NCI-H510A (cell line): ENCODE measurements around the gene SETSIP.
"Not testable (repeated sequence)": the region's sequence is repeated elsewhere in the genome, so short reads cannot be mapped to it uniquely, and the experiment has no call there.

Experiments
- DNase-seq: peaks from one replicate; lab custom pipeline; 2025; lab: John Stamatoyannopoulos, UW

Gene SETSIP

DNA sequence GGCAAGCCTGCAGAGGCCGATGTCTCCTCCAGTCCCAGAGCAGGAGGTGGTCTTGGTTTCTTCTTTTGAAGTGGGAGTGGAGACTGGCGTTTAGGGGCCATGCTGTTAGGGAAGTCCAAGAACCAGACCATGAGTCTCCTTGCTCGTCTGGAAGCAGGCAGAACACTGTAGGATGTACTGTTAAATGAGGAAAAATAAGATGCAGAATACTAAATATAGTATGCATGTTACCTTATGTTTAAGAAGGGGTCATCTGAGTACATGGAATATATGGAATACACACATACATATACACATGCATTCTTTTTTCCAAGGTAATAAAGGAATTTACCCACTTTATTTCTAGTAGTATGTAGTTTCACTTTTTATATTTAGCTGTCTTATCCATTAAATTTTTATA is at the start of gene SETSIP:
Gene SETSIP (minus strand): TSS at position 101 of the 400 bp plus-strand sequence. CDS start 0 bp downstream, at position 101.
- DNase-seq, result no peak

DNA sequence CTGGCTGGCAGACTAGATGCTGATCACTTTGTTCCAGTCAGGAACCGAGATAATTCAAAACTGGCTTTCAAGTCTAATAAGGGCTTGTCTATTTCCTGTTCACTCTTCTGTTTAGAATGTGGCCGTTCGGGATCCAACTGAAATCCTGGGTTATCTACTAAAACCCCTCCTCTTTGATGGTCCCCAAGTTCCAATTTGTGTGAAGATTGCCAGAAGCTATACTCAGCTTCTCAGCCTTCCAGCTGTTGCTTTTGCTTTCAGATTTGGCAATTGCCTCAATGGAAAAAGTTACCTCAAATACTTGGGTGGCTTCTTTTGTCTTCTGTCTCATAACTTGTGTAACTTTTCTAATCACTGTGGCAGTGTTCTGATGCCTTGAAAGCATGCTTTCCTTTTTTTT is 48.7 kb upstream of the SETSIP start:
- DNase-seq, result no peak

DNA sequence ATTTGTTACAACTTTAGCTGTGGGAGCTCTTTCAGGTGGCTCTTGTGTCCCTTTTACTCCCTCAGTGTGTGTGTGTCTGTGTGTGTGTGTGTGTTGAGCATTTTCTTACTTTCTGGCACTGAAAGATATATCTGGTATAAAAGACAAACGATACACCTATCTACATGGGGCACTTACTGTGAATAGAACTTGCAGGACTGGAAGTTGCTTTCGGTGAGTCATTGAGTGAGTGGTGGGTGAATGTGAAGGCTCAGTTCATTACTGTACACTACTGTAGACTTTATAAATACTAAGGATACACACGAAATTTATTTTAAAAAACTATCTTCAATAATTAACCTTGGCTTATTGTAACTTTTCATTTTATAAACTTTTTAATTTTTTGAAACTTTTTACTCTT is 43.6 kb upstream of the SETSIP start:
- no peak for DNase-seq

- DNase-seq, result no peak
These were observed 42.3 kb upstream of the SETSIP start for GRCh38 chr1:92117526-92117925.

DNA sequence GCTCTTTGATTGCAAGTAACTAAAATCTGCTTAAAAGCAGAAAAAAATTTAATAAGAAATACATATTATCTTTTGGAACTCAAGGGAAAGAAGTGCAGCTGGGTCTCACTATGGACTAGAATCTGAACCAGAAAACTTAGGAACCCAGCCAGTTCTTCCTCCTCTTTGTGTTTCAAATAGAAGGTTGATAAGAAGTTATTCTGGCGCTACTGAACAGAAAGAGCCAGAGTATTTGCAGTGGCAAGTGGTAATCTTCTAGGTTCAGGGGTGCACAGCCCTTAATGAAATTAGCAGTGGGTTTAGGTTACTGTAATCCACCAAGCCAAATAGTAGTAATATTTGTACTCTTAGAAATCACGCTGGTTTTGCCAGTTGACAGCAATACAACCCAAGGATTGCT is 33.4 kb upstream of the SETSIP start:
- no peak for DNase-seq

DNA sequence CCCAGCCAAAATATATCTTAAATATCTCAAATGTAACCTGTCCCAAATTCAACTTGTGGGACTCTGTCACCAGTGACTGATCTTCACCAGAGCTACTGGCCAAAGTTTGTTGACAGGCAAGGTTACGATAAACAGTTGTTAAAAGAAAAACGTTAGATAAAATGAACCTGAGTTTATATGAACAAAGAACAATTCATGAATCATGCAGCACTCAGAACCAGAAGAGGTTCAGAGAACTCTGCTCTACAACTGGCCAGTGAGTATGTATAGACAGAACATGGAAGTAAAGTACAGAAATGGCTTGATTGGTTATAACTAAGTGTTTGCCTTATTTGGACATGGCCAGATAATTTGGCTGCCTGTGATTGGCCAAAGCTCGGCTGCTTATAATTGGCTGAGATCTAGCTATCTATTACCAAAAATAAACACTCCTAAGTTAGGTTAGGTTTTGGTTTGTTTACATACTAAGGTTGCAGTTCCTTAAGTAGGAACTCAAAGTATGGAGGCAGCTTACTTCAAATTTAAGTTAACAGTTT is 30.4 kb upstream of the SETSIP start:
- DNase-seq, result no peak

DNA sequence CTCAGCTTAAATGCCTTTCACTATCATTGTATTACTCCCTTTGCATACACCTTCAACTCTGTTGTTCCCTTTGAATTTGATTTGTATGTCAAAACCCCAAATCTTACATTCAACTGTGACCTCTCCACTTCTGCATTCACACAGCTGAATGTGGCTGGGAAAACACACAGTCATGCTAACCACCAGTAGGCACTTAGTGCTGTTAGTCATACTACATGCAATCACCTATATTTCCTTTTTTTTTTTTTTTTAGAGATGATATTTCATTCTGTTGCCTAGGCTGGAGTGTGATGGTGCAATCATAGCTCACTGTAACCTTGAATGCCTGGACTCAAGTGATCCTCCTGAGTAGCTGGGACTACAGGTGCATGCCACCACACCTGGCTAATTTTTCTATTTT is 21.1 kb upstream of the SETSIP start:
- no peak for DNase-seq

- DNase-seq, result no peak
These were observed 20.7 kb upstream of the SETSIP start for GRCh38 chr1:92095874-92096273.

DNA sequence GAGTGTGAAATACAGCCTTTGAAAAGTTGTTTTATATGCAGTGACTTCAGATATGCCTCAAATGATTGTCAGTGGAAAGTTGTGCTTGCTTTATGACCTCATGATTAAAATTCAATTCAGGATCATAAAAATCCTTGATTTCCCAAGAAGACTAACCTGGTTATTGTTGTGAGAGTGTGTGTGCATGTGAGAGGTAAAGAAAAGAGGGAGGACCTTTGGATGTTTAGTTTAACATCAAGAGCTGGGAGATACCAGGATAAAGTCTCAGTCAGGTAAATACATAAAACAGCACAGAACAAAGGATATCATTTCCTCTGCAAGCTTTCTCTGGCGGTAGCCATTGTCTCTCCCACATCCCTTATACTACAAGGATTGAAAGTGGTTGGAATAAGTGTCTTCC is 19.4 kb upstream of the SETSIP start:
- DNase-seq, result no peak

DNA sequence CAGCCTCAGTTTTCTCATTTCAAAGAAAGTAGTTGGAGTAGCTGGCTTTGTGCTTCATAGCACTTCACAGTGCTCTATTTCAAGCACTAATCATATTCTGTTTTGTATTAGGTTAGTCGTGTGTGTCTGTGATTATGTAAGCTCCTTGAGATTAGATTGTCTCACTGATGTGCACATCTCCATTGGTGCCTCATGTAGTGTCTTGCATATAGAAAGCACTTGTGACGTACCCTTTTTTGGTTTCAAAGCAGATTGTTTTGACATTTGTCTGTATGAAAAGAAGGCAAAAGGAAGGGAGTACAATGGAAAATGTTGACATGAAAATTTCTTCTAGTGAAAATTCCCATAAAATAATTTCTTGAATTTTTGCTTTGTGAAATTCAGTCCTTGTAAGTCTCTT is 18.9 kb upstream of the SETSIP start:
- DNase-seq, result no peak

- no peak for DNase-seq
These were observed 16.4 kb upstream of the SETSIP start for GRCh38 chr1:92091625-92092024.

- DNase-seq, result no peak
These were observed 12.3 kb upstream of the SETSIP start for GRCh38 chr1:92087542-92087941.

DNA sequence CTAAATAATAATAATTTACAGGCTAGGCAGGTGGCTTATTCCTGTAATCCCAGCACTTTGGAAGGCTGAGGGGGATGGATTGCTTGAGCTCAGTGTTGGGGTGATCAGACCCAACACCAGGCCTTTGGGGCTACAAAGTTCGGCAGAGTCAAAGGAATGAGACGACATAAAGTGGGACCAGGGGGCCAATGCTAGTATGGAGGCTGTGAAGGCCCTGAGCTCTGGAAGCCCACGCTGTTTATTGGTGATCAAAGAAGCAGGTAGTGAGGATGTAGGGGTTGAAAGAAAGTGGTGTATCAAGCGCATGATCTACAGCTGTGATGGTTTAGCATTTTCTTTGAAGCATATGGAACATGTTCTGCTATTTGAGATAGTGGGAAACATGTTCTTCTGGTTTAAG is 10.5 kb upstream of the SETSIP start:
- DNase-seq, result no peak

- DNase-seq, result no peak
These were observed 9.4 kb upstream of the SETSIP start for GRCh38 chr1:92084651-92085050.

DNA sequence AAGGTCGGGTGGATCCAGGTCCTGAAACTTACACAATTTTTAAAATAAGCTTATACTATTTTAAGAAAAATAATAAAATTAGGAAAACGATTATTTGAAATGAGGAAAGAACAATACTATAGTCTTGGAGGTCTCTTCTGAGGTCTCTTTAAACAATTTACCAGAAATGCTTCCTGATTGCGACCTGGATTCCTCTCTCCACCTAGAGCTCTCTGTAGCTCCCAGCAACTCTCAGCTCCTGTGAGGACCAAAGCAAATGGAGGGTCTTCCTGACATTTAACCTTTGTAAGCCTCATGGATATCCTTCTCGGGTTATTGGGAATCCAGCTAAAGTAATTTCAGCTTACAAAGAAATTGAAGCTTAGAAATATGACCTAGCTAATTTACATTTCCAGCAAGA is 5.8 kb upstream of the SETSIP start:
- DNase-seq, result no peak

DNA sequence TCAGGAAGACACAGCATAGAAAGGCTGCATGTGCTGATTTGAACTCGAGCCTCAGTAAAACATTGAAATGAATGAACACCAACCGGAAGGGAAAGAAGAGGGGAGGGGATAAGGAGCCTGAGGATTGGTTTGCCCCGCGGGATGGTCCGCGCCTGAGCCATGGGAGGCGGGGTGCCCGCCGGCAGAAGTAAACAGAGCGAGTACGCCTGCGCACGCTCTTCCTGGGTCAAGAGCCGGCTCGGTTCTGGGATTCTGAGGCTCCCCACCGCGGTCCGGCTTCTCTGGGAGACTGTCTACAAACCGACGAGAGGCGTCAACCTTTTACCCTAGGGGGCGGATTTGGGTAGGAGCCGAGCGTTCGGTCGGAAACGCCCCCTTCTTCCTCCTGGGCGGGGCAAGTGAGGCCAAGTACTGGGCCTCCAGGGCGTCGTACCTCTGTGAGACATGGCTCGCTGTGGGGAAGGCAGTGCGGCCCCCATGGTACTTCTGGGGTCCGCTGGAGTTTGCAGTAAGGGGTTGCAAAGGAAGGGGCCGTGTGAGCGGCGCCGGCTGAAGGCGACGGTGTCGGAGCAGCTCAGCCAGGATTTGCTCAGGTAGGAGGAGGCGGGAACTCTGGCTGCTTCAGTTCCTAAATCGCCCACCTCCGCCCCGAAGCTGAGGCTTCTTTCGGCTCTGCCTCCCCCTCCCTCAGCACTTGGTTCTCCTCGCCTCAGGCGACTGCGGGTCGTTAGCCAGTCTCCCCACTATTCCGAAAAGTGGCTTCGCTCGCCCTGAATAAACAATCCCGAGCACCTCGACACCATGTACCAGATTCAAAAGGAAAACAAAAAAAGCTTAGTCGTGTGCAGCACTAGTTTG is 5.1 kb upstream of the SETSIP start, which contains the start of gene BTBD8:
Gene BTBD8 (plus strand): TSS at position 218 of the 858 bp plus-strand sequence. CDS start 227 bp downstream, at position 445.
- DNase-seq, result peak; percentile 92

DNA sequence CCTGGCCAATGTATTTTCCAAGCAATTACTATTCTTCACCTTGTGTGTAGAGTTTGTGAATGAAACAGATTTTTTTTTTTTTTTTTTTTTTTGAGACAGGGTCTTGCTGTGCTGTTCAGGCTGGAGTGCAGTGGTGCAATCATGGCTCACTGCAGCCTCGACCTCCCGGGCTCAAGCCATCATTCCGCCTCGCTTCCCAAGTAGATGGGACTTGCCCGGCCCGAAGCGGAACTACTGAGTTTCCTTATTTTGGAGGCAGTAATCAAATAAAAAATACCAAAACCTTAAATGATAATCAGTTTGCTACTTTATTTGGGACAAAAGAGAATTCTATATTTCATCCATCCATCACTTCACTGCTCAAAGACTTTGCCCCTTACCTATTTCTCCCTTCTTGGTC is 4.2 kb upstream of the SETSIP start:
- DNase-seq, result no peak

- not testable (repeated sequence) for DNase-seq
These were observed 2.9 kb upstream of the SETSIP start for GRCh38 chr1:92078077-92078476.

GRCh38 chr1:92076363-92076762 is 1.2 kb upstream of the SETSIP start:
- DNase-seq, result no peak

DNA sequence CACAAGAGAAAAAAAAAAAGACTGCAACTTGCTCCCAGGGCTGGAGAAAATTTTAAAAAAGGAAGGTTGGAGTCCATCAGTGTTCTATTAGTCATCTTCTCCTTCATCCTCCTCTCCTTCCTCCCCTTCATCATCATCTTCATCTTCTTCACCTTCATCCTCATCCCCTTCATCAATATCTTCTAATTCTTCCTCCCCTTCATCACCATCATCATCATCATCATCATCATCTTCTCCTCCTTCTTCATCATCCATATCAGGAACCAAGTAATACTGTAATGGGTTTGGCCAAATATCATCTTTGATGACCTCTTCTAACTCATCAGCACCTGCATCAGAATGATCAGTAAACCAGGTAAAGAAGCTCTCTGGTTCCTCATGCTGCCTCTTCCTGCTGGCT is 765 bp downstream of the SETSIP start:
- DNase-seq, result not testable (repeated sequence)

GRCh38 chr1:92070892-92071291 is 4.3 kb downstream of the SETSIP start:
- no peak for DNase-seq

DNA sequence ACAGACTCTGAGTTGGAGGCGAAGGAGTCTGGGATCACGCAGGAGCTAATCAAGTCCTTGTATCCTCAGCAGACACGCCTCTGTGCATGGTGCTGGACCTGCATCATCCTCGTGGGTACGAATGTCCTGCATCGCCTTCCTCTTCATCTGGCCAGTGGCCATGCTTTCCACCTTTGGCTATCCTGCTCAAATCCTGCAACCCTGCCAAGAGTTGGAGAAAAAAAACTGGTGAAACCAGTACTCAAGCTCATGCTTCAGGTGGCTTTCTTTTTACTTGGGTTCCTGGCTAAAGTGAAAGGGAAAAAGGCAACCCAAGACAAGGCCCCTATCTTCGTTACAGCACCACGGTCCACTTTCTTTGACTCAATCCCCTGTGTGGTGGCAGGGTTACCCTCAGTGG is 8.9 kb downstream of the SETSIP start:
- DNase-seq, result no peak

GRCh38 chr1:92065042-92065441 is 10.2 kb downstream of the SETSIP start:
- no peak for DNase-seq

- DNase-seq, result no peak
These were observed 23.3 kb downstream of the SETSIP start for GRCh38 chr1:92051948-92052347.
